Astrocyte (in vitro differentiated cells and primary cell): ENCODE data around the gene BORCS6. TPM values are rescaled to one million over a fixed set of nuclear protein-coding genes. Genes with fewer than 3 reads are reported as not detected.

Experiments
- DNase-seq: peaks from one replicate; pipeline ENCODE4 v3.0.0-alpha.2; 2010; ENCODE audit warnings: low read depth
- FAIRE-seq: peaks from 2 replicates; lab custom pipeline; 2011; peaks lifted over from hg19 to GRCh38; lab: Jason Lieb, UNC
- H2AFZ ChIP-seq: 2 replicates; pipeline ENCODE4 v1.6.0; 2012; ENCODE audit warnings: low read depth, low read length, inconsistent platforms
- H3K27ac ChIP-seq: 2 replicates; pipeline ENCODE4 v1.5.1; 2011; ENCODE audit warnings: low read depth, low read length, inconsistent platforms
- H3K27me3 ChIP-seq: 2 replicates; pipeline ENCODE4 v1.6.0; 2011; ENCODE audit warnings: low read length, inconsistent platforms; ENCODE audit not compliant: insufficient read depth
- H3K36me3 ChIP-seq: 2 replicates; pipeline ENCODE4 v1.5.1; 2011; ENCODE audit warnings: low read length, inconsistent platforms; ENCODE audit not compliant: insufficient read depth
- H3K4me1 ChIP-seq: 2 replicates; pipeline ENCODE4 v1.5.1; 2011; ENCODE audit warnings: low read length, inconsistent platforms; ENCODE audit not compliant: insufficient read depth
- H3K4me2 ChIP-seq: 2 replicates; pipeline ENCODE4 v1.6.0; 2012; ENCODE audit warnings: low read length, inconsistent platforms
- H3K4me3 ChIP-seq: 2 replicates; pipeline ENCODE4 v1.5.1; 2011; ENCODE audit warnings: low read depth, mild to moderate bottlenecking, low read length, inconsistent platforms; ENCODE audit not compliant: insufficient read depth
- H3K79me2 ChIP-seq: 2 replicates; pipeline ENCODE4 v1.6.0; 2012; ENCODE audit warnings: mild to moderate bottlenecking, low read length, inconsistent platforms; ENCODE audit not compliant: insufficient read depth
- H3K9ac ChIP-seq: 2 replicates; pipeline ENCODE4 v1.6.0; 2012; ENCODE audit warnings: mild to moderate bottlenecking, low read length, inconsistent platforms
- H3K9me3 ChIP-seq: 2 replicates; pipeline ENCODE4 v1.5.1; 2012; ENCODE audit warnings: low read depth, mild to moderate bottlenecking, low read length, inconsistent platforms; ENCODE audit not compliant: insufficient read depth
- H4K20me1 ChIP-seq: 2 replicates; pipeline ENCODE4 v1.6.0; 2012; ENCODE audit warnings: low read length, inconsistent platforms; ENCODE audit not compliant: insufficient read depth
- H3K27ac Mint-ChIP-seq: one replicate; pipeline ENCODE4 v1.8.0; 2021; ENCODE audit warnings: mild to moderate bottlenecking, mixed read lengths; ENCODE audit not compliant: unreplicated experiment
- H3K27me3 Mint-ChIP-seq: one replicate; pipeline ENCODE4 v1.8.0; 2021; ENCODE audit warnings: low read depth, mixed read lengths; ENCODE audit not compliant: unreplicated experiment
- H3K36me3 Mint-ChIP-seq: one replicate; pipeline ENCODE4 v1.8.0; 2021; ENCODE audit warnings: low read depth, mixed read lengths; ENCODE audit not compliant: unreplicated experiment
- H3K4me1 Mint-ChIP-seq: one replicate; pipeline ENCODE4 v1.8.0; 2021; ENCODE audit warnings: low read depth, mixed read lengths; ENCODE audit not compliant: unreplicated experiment
- H3K4me3 Mint-ChIP-seq: one replicate; pipeline ENCODE4 v1.8.0; 2021; ENCODE audit warnings: mild to moderate bottlenecking, moderate library complexity, mixed read lengths; ENCODE audit not compliant: unreplicated experiment
- H3K9me3 Mint-ChIP-seq: one replicate; pipeline ENCODE4 v1.8.0; 2021; ENCODE audit warnings: mild to moderate bottlenecking, mixed read lengths; ENCODE audit not compliant: unreplicated experiment
- EZH2 ChIP-seq: IDR thresholded peaks from 2 replicates; pipeline ENCODE4 v1.6.1; 2012; ENCODE audit warnings: mild to moderate bottlenecking, low read length, inconsistent platforms; ENCODE audit not compliant: insufficient read depth
- total RNA-seq: library from RNA; stranded (reverse); gene quantifications from 2 replicates; pipeline ENCODE4 v1.2.1, GENCODE V29; 2021
- TF ChIP-seq, protein P1 (sequence below): IDR thresholded peaks from 2 replicates; pipeline ENCODE4 v1.5.1; 2011; ENCODE audit warnings: low read depth, mild to moderate bottlenecking, inconsistent platforms, low read length, moderate library complexity; ENCODE audit not compliant: insufficient read depth

BORCS6 gene
- total RNA-seq, 1 donor from 2014 or later = 6.6 TPM

DNA sequence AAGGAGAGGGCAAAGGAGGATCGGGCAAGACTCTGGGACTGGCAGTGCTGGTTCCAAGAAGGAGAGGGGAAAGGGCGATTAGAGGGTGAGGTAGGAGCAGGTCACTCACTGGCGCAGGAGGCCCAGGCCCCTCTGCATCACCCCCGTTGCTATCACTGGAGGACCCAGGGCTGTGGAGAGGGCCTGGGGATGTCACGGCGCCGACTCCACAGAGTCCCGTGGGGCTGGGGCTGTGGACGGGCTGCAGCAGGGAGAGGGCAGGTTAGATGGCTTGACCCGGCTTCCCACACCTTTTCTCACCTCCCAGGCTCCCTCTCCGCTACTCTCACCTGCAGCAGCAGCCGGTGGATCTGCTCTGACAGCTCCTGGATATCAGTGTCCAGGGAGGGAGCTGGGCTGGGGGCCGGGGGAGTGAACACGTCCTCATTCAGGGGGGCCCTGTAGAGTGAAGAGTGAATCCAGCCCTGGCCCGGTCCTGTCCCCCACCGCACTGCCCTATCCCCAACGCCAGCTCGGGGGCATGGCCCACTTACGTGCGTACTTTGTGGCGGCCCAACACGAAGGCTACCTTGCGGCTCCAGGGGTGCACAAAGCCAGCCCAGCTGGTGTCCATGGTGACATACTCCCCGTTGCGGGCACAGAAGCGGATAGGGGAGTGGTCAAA lies 42.7 kb downstream of the BORCS6 start:
- DNase-seq = no peak
- H4K20me1 ChIP-seq = peaks cover 11% of the 10 kb centered on the region
- FAIRE-seq = no peak
- no peak overlapping the region for H3K4me2 ChIP-seq
- Mint-ChIP-seq H3K4me3 (no peak overlapping the region), H3K36me3 (peaks cover 29% of the 10 kb centered on the region), H3K4me1 (no peaks in the 10 kb centered on the region), H3K27ac (no peak overlapping the region), H3K27me3 (no peaks in the 10 kb centered on the region), H3K9me3 (peaks cover 2% of the 10 kb centered on the region)
- no peak overlapping the region for H3K4me3 ChIP-seq
- no peak overlapping the region for H3K27ac ChIP-seq
- H3K9me3 ChIP-seq = no peaks in the 10 kb centered on the region
- no peak overlapping the region for H3K9ac ChIP-seq
- H3K4me1 ChIP-seq = peaks cover 16% of the 10 kb centered on the region
- H3K79me2 ChIP-seq = peaks cover 4% of the 10 kb centered on the region
- H3K36me3 ChIP-seq = peaks cover 3% of the 10 kb centered on the region
- no peak overlapping the region for H2AFZ ChIP-seq
- no peaks in the 10 kb centered on the region for H3K27me3 ChIP-seq
- TF ChIP-seq EZH2 = no peak
- TF ChIP-seq, protein P1, sequence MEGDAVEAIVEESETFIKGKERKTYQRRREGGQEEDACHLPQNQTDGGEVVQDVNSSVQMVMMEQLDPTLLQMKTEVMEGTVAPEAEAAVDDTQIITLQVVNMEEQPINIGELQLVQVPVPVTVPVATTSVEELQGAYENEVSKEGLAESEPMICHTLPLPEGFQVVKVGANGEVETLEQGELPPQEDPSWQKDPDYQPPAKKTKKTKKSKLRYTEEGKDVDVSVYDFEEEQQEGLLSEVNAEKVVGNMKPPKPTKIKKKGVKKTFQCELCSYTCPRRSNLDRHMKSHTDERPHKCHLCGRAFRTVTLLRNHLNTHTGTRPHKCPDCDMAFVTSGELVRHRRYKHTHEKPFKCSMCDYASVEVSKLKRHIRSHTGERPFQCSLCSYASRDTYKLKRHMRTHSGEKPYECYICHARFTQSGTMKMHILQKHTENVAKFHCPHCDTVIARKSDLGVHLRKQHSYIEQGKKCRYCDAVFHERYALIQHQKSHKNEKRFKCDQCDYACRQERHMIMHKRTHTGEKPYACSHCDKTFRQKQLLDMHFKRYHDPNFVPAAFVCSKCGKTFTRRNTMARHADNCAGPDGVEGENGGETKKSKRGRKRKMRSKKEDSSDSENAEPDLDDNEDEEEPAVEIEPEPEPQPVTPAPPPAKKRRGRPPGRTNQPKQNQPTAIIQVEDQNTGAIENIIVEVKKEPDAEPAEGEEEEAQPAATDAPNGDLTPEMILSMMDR = no peak

DNA sequence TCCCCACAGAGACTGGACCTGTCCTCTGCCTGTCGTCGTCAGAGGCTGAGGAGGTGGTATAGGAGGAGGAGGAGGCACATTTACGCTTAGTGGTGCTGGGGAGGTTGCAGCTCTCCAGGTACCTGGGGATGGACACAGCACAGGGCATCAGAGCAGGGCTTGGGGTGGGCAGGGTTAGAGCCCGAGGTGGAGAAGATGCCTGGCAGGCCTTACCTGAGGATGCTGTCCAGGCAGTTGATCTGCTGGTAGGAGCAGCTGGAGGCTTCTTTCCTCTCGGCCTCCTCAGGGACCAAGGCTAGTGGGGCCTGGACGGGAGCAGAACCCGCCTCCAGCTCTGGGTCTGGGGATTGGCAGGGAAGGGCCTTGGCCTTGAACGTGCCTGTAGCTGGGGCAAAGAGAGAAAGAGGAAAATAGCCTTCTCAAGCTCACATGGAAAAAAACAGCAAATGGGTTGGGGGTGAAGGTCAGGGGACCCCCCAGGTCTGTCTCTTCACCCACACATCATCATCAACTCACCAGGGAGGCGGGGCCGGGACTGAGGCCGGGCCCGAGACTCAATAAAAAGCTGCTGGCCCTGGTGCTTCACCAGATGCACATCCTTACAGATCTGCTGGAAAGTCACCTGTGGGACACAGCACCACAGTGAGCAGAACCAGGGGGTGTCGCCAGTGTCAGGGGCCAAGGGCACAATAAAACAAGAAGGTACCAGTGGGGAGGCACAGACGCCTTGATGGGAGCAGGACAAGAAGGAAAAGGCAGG lies 43.4 kb downstream of the BORCS6 start:
- Histone ChIP-seq H2AFZ (no peak overlapping the region), H3K4me3 (no peak overlapping the region), H3K36me3 (peaks cover 3% of the 10 kb centered on the region), H3K4me1 (peaks cover 9% of the 10 kb centered on the region), H3K4me2 (no peak overlapping the region), H3K27ac (no peak overlapping the region), H4K20me1 (peaks cover 11% of the 10 kb centered on the region), H3K27me3 (no peaks in the 10 kb centered on the region), H3K9me3 (no peaks in the 10 kb centered on the region), H3K79me2 (peaks cover 4% of the 10 kb centered on the region), H3K9ac (no peak overlapping the region)
- TF ChIP-seq EZH2 = no peak
- TF ChIP-seq, protein P1 = no peak
- Mint-ChIP-seq H3K36me3 (peaks cover 35% of the 10 kb centered on the region), H3K27ac (no peak overlapping the region), H3K27me3 (no peaks in the 10 kb centered on the region), H3K4me3 (peak overlapping the region; percentile 45), H3K4me1 (no peaks in the 10 kb centered on the region), H3K9me3 (peaks cover 2% of the 10 kb centered on the region)
- FAIRE-seq (no peak), DNase-seq (no peak)

DNA sequence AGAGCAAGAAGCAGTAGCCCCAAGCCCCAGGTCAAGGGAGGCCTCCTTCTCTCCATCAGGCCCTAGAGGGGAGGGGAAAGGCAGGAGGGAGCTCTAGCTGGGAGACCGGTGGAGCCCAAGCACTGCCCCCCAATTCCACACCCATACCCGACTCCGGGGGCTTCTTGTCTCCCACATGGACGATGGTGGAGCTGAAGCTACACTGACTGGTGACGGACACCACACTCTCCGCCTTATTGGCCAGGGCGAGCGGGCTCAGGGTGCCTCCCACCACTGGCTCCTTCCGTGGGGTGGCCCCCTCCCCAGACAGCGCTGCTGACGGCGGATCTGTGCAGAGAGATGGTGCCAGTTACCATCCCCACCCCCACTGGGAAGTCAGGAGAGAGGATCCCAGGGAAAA lies 44.2 kb downstream of the BORCS6 start:
- no peak for TF ChIP-seq EZH2
- TF ChIP-seq, protein P1 = no peak
- Histone ChIP-seq H3K9ac (no peak overlapping the region), H3K27me3 (no peaks in the 10 kb centered on the region), H3K9me3 (no peaks in the 10 kb centered on the region), H3K27ac (no peak overlapping the region), H3K4me3 (no peak overlapping the region), H3K4me1 (peaks cover 3% of the 10 kb centered on the region), H3K36me3 (peaks cover 3% of the 10 kb centered on the region), H4K20me1 (peaks cover 10% of the 10 kb centered on the region), H3K79me2 (peaks cover 3% of the 10 kb centered on the region), H3K4me2 (no peak overlapping the region), H2AFZ (no peak overlapping the region)
- Mint-ChIP-seq H3K9me3 (peaks cover 2% of the 10 kb centered on the region), H3K27ac (no peak overlapping the region), H3K27me3 (no peaks in the 10 kb centered on the region), H3K36me3 (peaks cover 40% of the 10 kb centered on the region), H3K4me3 (no peak overlapping the region), H3K4me1 (no peaks in the 10 kb centered on the region)
- no peak for DNase-seq
- FAIRE-seq = no peak
